Mesendoderm (in vitro differentiated cells): ENCODE results near the gene ANAPC16. TPM values are rescaled to one million over a fixed set of nuclear protein-coding genes. Genes with fewer than 3 reads are reported as not detected.

ENCODE experiments used
- small RNA-seq: library from polyadenylated mRNA; stranded (forward); fragments of <200 nt; extraction: miRNeasy Mini kit (QIAGEN cat#:217004); gene quantifications from one replicate; pipeline ENCODE3, GENCODE V24; 2013; ENCODE audit not compliant: insufficient read depth

ANAPC16 gene

Small RNAs within 50 kb of the gene (small RNA-seq; reads per million reads assigned to genes)
- gene RF00019 (not detected), gene RF00340 (not detected)
